ENCODE measurements around the gene METTL25B.
A peak's percentile ranks its signal among the peaks of the same experiment; 100 is the strongest.

METTL25B gene

GRCh38 chr1:156703336-156703735 is 24.9 kb upstream of the METTL25B start:
- DNase-seq: no peak

GRCh38 chr1:156703741-156704140 is 24.5 kb upstream of the METTL25B start:
- DNase-seq: no peak

- DNase-seq: no peak
These were observed 24.0 kb upstream of the METTL25B start for GRCh38 chr1:156704166-156704711.

- peak; percentile 71 for DNase-seq
These were observed 23.3 kb upstream of the METTL25B start for GRCh38 chr1:156704930-156705320.

GRCh38 chr1:156705321-156705917 is 22.9 kb upstream of the METTL25B start, which contains the start of gene CRABP2:
Gene CRABP2, minus strand, starts transcription at chr1:156705583. Its CDS starts 137 bp downstream, at chr1:156705446.
- DNase-seq: peak; percentile 40

- DNase-seq: peak; percentile 83
These were observed 22.2 kb upstream of the METTL25B start for GRCh38 chr1:156705918-156706656.

DNA sequence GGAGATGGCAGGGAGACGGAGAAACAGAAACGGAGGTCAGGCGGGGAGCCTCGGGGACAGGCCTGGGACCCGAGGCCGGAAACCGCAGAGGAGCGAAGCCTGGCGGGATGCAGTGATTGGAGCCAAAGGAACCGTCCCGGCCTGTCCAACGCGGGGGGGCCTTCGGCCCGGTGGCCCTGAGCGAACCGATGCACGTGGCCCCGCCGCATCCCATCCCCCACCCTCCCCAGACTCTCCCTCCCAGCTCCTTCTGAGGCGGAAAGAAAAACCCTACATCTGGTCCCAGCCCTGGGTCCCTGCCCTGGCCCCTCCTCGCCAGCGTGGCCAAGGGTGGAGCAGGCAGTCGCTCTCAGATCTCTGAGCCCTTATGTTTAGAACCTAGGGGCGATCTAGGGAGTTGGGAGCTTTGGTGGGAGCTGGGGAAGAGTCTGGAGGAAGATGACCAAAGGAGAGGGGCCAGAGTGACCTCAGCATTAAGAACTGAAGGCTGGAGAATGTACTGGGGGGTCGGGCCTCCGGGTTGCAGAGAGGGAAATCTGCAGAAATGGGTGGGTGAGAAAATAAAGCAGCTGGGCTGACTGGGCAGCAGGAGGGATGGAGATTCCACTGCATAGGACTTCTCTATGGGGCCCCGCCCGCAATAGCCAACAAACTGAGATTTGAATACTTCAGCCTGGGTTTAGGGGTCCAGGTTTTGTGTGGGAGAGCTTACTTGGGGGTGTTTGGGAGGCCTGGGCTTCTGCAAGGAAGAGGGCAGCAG is 21.4 kb upstream of the METTL25B start:
- no peak for DNase-seq

- DNase-seq: no peak
These were observed 20.7 kb upstream of the METTL25B start for GRCh38 chr1:156707417-156708217.

DNA sequence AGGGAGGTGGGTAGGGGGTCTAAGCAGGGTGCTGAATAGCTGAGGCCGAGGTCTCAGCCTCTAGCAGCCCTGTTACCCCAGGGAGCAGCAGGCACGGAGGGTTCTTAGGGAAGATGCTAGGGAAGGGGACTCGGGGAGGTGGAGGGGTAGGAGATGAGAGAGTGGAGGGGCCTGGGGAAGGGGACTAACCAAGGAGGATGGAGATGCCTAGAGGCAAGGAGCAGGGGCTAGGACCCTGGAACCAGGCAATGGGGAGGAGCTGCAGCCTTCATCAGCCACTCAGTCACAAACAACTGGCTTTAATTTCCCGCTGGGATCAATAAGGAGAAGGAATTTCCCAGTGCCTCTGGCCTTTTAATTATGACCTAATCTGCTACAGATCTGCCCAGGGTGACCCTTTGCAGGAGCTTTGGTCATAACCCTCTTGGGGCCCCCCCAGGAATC is 20.0 kb upstream of the METTL25B start:
- no peak for DNase-seq

GRCh38 chr1:156709031-156709430 is 19.2 kb upstream of the METTL25B start:
- DNase-seq: no peak

- DNase-seq: no peak
These were observed 18.3 kb upstream of the METTL25B start for GRCh38 chr1:156709757-156710489.

DNA sequence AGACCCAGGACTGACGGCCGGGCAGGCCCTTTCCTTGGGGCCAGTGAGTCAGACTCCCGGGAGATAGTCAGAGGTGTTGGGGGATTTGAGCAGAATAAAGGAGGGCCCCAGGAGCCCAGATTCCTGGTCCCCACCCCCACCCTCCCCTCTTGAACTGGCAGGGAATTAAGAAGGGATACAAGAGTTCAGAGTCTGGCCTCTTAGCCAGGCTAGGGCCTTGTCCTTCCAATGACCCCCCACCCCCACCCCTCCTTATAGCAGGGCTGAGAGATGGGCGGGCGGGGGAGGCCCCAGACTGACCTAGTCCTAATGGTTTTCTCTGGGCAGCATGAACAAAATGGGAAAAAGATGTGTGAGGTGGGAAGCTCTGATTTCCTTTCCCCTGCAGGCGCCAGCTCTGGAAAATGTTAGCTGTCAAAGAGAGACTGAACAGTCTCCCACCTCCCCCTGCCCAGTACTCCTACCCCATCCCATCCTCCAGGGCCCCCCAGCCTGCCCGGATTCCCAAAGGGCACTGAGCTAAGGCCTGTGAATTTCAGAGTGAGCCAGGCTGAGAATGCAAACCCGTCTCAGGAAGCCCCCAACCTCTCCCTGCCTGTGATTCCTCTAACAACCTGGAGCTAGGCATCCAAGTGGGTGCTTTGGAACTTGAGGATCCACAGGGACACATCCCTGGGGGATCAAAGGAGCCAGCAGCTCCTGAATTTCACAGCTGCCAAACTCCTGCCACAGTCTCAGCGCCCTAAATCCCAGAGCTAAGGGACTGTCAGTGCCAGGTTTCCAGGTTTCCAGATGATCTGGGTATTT is 17.1 kb upstream of the METTL25B start:
- DNase-seq: no peak

DNA sequence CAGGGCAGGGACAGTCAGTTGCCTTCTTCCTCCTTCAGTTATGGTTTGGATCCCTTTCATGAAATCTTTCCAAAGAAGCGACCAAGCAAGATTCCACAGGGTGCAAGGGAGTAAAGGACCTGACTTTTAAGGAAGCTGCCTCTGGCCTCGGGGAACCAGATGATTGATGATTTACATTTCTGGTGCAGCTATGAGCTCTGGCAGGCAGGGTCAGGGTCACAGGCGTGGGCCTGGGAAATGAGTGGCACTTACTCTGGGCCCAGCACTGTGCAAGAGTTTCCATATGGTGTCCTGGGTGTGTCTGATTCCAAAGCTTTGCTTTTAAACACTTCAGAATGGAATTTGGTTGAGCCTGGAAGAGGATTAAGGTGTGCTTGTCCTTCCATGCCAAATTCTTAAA is 15.6 kb upstream of the METTL25B start:
- no peak for DNase-seq

GRCh38 chr1:156714830-156715229 is 13.4 kb upstream of the METTL25B start:
- DNase-seq: no peak

GRCh38 chr1:156717351-156717750 is 10.9 kb upstream of the METTL25B start:
- DNase-seq: no peak

DNA sequence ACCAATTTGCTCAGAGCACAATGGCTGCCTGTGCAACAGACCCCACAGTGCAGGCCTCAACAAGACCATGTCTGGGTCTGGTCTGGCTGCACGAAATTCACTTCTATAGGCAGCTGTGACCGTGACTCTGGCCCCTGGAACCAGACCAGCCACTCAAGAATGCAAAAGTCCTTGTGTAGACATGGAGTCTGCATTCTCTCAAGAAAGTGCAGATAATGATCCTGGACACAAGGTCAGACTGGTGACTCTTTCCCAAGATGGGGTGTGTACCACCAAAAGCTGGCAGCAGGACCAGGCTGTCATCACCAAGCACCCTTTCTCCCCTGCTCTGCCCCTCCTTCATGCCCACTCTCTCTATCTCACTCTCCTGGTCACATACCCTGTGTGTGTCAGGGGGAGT is 7.1 kb upstream of the METTL25B start:
- DNase-seq: no peak

DNA sequence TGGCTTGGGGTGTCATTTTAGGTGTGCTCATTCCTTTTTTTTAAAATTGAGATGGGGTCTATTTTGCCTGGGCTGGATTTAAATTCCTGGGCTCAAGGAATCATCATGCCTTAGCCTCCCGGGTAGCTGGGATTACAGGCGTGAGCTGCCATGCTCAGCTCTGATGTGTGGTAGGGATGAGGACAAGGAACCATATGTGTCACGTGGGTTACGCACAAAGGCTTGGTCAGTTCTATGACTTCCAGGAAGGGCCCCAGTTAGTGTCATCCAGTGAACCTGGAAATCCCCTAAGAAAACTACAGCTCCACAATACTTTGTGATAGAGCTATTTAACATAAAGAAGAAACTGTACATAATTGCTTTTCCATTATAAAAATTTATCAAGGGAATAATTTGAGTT is 6.7 kb upstream of the METTL25B start:
- DNase-seq: no peak

DNA sequence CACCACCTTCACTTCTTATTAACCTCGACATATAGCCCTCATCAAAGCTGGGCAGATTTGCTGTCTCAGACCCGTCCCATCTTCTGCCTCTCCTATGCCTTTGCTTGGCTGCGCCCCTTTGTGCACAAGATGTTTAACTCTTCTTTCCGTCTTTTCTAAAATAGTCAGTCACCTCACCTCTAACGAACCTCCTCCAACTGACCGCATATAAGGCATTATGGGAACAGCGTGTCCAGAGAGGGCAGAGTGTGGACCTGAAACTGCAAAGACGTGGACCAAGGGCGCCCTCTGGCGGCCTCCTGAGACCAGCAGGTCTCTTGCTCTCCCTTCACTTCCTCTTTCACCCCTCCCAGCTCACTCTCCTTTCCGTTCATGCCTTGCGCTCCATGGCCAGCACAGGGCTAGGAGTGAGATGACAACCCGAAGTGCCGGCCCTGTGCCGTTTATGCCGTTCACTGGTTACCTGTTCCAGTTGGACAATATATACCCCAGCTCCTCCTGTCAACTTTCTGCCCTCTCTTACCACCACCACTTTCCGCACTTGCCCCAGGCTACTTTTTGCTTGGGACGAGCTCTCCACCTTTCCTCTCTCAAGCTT is 2.5 kb upstream of the METTL25B start:
- peak; percentile 88 for DNase-seq

GRCh38 chr1:156726549-156727226 is 1.6 kb upstream of the METTL25B start:
- peak; percentile 69 for DNase-seq

- no peak for DNase-seq
These were observed 777 bp upstream of the METTL25B start for GRCh38 chr1:156727492-156727891.

All from activated CD4-positive, alpha-beta T cell treated with anti-CD3 and anti-CD28 coated beads for 48 hours (primary cell).